ENCODE results near the gene SAA4.

GRCh38 chr11:18204220-18204619, 32.4 kb downstream of the SAA4 start:
- TF ChIP-seq POLR2A (IDR thresholded peaks at IDR 0.05; ENCODE audit: low read depth, low read length): no peak
- no peak for TF ChIP-seq TAF1 (IDR thresholded peaks at IDR 0.05; ENCODE audit: low read depth, low read length)
- no peak for TF ChIP-seq POLR2AphosphoS5 (IDR thresholded peaks at IDR 0.05; ENCODE audit: low read depth, low read length)
